H9 (cell line): ENCODE measurements around the gene TRAPPC2L. TPM values are rescaled to one million over a fixed set of nuclear protein-coding genes. Genes with fewer than 3 reads are reported as not detected.
A peak's percentile ranks its signal among the peaks of the same experiment; 100 is the strongest.

Experiments
- DNase-seq: peaks from one replicate; pipeline ENCODE4 v3.0.0-alpha.2; 2017
- H2AFZ ChIP-seq: one replicate; pipeline ENCODE4 v1.6.1; 2013; ENCODE audit warnings: mild to moderate bottlenecking, low read length, control low read depth, moderate library complexity
- H2AK5ac ChIP-seq: 2 replicates; pipeline ENCODE4 v1.6.1; 2013; ENCODE audit warnings: low read length, control low read depth, mixed read lengths; ENCODE audit not compliant: insufficient read length
- H2BK120ac ChIP-seq: one replicate; pipeline ENCODE4 v1.6.1; 2013; ENCODE audit warnings: low read depth, mild to moderate bottlenecking, low read length, control low read depth, inconsistent platforms; ENCODE audit not compliant: poor library complexity, severe bottlenecking
- H2BK12ac ChIP-seq: 2 replicates; pipeline ENCODE4 v1.6.1; 2013; ENCODE audit warnings: low read length, control low read depth, mixed read lengths, low read depth; ENCODE audit not compliant: insufficient read length
- H2BK15ac ChIP-seq: 2 replicates; pipeline ENCODE4 v1.6.1; 2013; ENCODE audit warnings: low read depth, low read length, control low read depth
- H2BK20ac ChIP-seq: one replicate; pipeline ENCODE4 v1.6.1; 2013; ENCODE audit warnings: low read depth, mild to moderate bottlenecking, low read length, control low read depth, inconsistent platforms; ENCODE audit not compliant: poor library complexity, severe bottlenecking
- H2BK5ac ChIP-seq: 2 replicates; pipeline ENCODE4 v1.6.1; 2013; ENCODE audit warnings: low read length, control low read depth, mixed read lengths; ENCODE audit not compliant: insufficient read length
- H3K14ac ChIP-seq: 2 replicates; pipeline ENCODE4 v1.6.1; 2013; ENCODE audit warnings: low read length, control low read depth; ENCODE audit not compliant: insufficient read depth
- H3K18ac ChIP-seq: 2 replicates; pipeline ENCODE4 v1.6.1; 2013; ENCODE audit warnings: low read depth, mild to moderate bottlenecking, mixed read lengths, low read length, control low read depth; ENCODE audit not compliant: insufficient read length
- H3K23ac ChIP-seq: 2 replicates; pipeline ENCODE4 v1.6.1; 2013; ENCODE audit warnings: low read length, control low read depth, mixed read lengths, low read depth; ENCODE audit not compliant: insufficient read length
- H3K23me2 ChIP-seq: 2 replicates; pipeline ENCODE4 v1.6.1; 2013; ENCODE audit warnings: low read depth, mild to moderate bottlenecking, mixed read lengths, low read length, control low read depth; ENCODE audit not compliant: insufficient read length, poor library complexity, severe bottlenecking
- H3K27ac ChIP-seq: 2 replicates; pipeline ENCODE4 v1.5.1; 2013; ENCODE audit warnings: low read length, control low read depth, mixed read lengths, low read depth; ENCODE audit not compliant: insufficient read length
- H3K27me3 ChIP-seq: 2 replicates; pipeline ENCODE4 v1.6.1; 2013; ENCODE audit warnings: low read length, control low read depth, inconsistent platforms; ENCODE audit not compliant: insufficient read depth
- H3K4ac ChIP-seq: 2 replicates; pipeline ENCODE4 v1.6.1; 2013; ENCODE audit warnings: low read depth, mild to moderate bottlenecking, control low read depth, inconsistent platforms, low read length, moderate library complexity
- H3K4me1 ChIP-seq: 2 replicates; pipeline ENCODE4 v1.6.1; 2013; ENCODE audit warnings: low read length, control low read depth, inconsistent platforms; ENCODE audit not compliant: insufficient read depth
- H3K4me2 ChIP-seq: 2 replicates; pipeline ENCODE4 v1.6.1; 2013; ENCODE audit warnings: low read length, control low read depth, mixed read lengths; ENCODE audit not compliant: insufficient read length, insufficient read depth
- H3K56ac ChIP-seq: 2 replicates; pipeline ENCODE4 v1.6.1; 2013; ENCODE audit warnings: low read depth, mild to moderate bottlenecking, mixed read lengths, low read length, control low read depth; ENCODE audit not compliant: insufficient read length
- H3K79me1 ChIP-seq: 2 replicates; pipeline ENCODE4 v1.6.1; 2013; ENCODE audit warnings: low read depth, mild to moderate bottlenecking, moderate library complexity, low read length, control low read depth, inconsistent platforms; ENCODE audit not compliant: insufficient read depth, poor library complexity, severe bottlenecking
- H3K79me2 ChIP-seq: 2 replicates; pipeline ENCODE4 v1.6.1; 2013; ENCODE audit warnings: low read length, control low read depth, inconsistent platforms; ENCODE audit not compliant: insufficient read depth
- H3K9ac ChIP-seq: 2 replicates; pipeline ENCODE4 v1.6.1; 2013; ENCODE audit warnings: low read length, control low read depth, mixed read lengths; ENCODE audit not compliant: insufficient read length; ENCODE audit errors: extremely low read depth
- H3K9me3 ChIP-seq: one replicate; pipeline ENCODE4 v1.6.1; 2013; ENCODE audit warnings: low read depth, low read length, inconsistent platforms; ENCODE audit not compliant: control insufficient read depth
- H3T11ph ChIP-seq: one replicate; pipeline ENCODE4 v1.6.1; 2013; ENCODE audit warnings: mild to moderate bottlenecking, low read length, control low read depth, inconsistent platforms
- H4K20me1 ChIP-seq: one replicate; pipeline ENCODE4 v1.6.1; 2013; ENCODE audit not compliant: control insufficient read depth, insufficient read length, insufficient read depth
- H4K5ac ChIP-seq: 2 replicates; pipeline ENCODE4 v1.6.1; 2013; ENCODE audit warnings: low read depth, mild to moderate bottlenecking, mixed read lengths, low read length, control low read depth; ENCODE audit not compliant: insufficient read length
- H4K8ac ChIP-seq: replicated peaks from 2 replicates; pipeline ENCODE4 v1.6.1; 2013; ENCODE audit warnings: low read length, control low read depth, mixed read lengths, low read depth; ENCODE audit not compliant: insufficient read length
- H4K91ac ChIP-seq: 2 replicates; pipeline ENCODE4 v1.6.1; 2013; ENCODE audit warnings: low read depth, mild to moderate bottlenecking, moderate library complexity, mixed read lengths, low read length, control low read depth; ENCODE audit not compliant: insufficient read length
- H3K27ac Mint-ChIP-seq, 3 experiments: 2 replicates in 2 of 3; 3 replicates in 1 of 3; pipeline ENCODE4 v1.8.0; 2020 to 2021; ENCODE audit warnings: mixed read lengths in 3 of 3, mild to moderate bottlenecking in 1 of 3, moderate library complexity in 1 of 3
- H3K27me3 Mint-ChIP-seq: 2 replicates; pipeline ENCODE4 v1.8.0; 2021; ENCODE audit warnings: low read depth, mild to moderate bottlenecking, moderate library complexity, mixed read lengths
- H3K36me3 Mint-ChIP-seq, 3 experiments: 2 replicates in 2 of 3; 3 replicates in 1 of 3; pipeline ENCODE4 v1.8.0; 2020 to 2021; ENCODE audit warnings: low read depth in 3 of 3, mixed read lengths in 3 of 3; ENCODE audit not compliant: insufficient read depth in 1 of 3
- H3K4me1 Mint-ChIP-seq, 2 experiments: 2 replicates each; pipeline ENCODE4 v1.8.0; 2020; ENCODE audit warnings: mixed read lengths in 2 of 2
- H3K4me3 Mint-ChIP-seq, 2 experiments: 2 replicates in 1 of 2; 3 replicates in 1 of 2; pipeline ENCODE4 v1.8.0; 2020 to 2021; ENCODE audit warnings: mild to moderate bottlenecking in 2 of 2, mixed read lengths in 2 of 2, moderate library complexity in 1 of 2
- H3K9me3 Mint-ChIP-seq, 2 experiments: 2 replicates in 1 of 2; 3 replicates in 1 of 2; pipeline ENCODE4 v1.8.0; 2020; ENCODE audit warnings: mild to moderate bottlenecking in 2 of 2, mixed read lengths in 2 of 2, moderate library complexity in 1 of 2
- WGBS: extraction: QIAGEN DNeasy Blood & Tissue Kit; methylation state at CpG from one replicate; pipeline ENCODE4 v1.1.7; 2013; ENCODE audit warnings: missing lambda C conversion rate, low lambda C conversion rate, mixed read lengths; ENCODE audit not compliant: insufficient read length; ENCODE audit errors: extremely low coverage; 5-methylcytosine and 5-hydroxymethylcytosine counted together
- total RNA-seq: library from RNA; stranded (reverse); gene quantifications from 2 replicates; pipeline ENCODE4 v1.2.1, GENCODE V29; 2021
- TF ChIP-seq, protein P1 (sequence below): fragments of 200-600 bp; sonication (generic); conservative IDR thresholded peaks from 3 replicates; pipeline ENCODE4 v1.8.0; 2021; ENCODE audit warnings: antibody characterized with exemption, mild to moderate bottlenecking

Gene TRAPPC2L
- total RNA-seq, 1 experiment from 2014 or later, result 90.3 TPM

- Histone ChIP-seq H2BK15ac (no peak overlapping the region; the same call in 1 of the 2 replicates), H2AFZ (no peak overlapping the region), H2BK20ac (no peak overlapping the region), H3K9ac (no peak overlapping the region), H4K8ac (no peak overlapping the region), H3K23me2 (no peaks in the 10 kb centered on the region), H3K9me3 (no peaks in the 10 kb centered on the region), H3K18ac (no peak overlapping the region), H4K5ac (no peak overlapping the region), H4K91ac (no peak overlapping the region), H2AK5ac (no peak overlapping the region), H3K27me3 (no peaks in the 10 kb centered on the region), H2BK12ac (no peak overlapping the region), H2BK5ac (no peak overlapping the region), H3K23ac (no peak overlapping the region), H3K79me1 (no peaks in the 10 kb centered on the region), H3T11ph (no peak overlapping the region), H3K27ac (no peak overlapping the region), H4K20me1 (no peaks in the 10 kb centered on the region), H3K4ac (no peak overlapping the region), H3K79me2 (no peaks in the 10 kb centered on the region), H3K14ac (peak overlapping the region; percentile 16; the same call in 1 of the 2 replicates), H2BK120ac (no peak overlapping the region), H3K4me1 (no peaks in the 10 kb centered on the region), H3K4me2 (no peak overlapping the region), H3K56ac (no peak overlapping the region)
- TF ChIP-seq, protein P1, sequence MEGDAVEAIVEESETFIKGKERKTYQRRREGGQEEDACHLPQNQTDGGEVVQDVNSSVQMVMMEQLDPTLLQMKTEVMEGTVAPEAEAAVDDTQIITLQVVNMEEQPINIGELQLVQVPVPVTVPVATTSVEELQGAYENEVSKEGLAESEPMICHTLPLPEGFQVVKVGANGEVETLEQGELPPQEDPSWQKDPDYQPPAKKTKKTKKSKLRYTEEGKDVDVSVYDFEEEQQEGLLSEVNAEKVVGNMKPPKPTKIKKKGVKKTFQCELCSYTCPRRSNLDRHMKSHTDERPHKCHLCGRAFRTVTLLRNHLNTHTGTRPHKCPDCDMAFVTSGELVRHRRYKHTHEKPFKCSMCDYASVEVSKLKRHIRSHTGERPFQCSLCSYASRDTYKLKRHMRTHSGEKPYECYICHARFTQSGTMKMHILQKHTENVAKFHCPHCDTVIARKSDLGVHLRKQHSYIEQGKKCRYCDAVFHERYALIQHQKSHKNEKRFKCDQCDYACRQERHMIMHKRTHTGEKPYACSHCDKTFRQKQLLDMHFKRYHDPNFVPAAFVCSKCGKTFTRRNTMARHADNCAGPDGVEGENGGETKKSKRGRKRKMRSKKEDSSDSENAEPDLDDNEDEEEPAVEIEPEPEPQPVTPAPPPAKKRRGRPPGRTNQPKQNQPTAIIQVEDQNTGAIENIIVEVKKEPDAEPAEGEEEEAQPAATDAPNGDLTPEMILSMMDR, result no peak
- Mint-ChIP-seq H3K27ac (no peak overlapping the region), H3K4me3 (no peak overlapping the region), H3K4me1 (peaks cover 0 to 11% of the 10 kb centered on the region in 2 experiments; a peak in 1 of 4 replicates), H3K27me3 (no peaks in the 10 kb centered on the region), H3K9me3 (no peaks in the 10 kb centered on the region), H3K36me3 (no peaks in the 10 kb centered on the region)
- no CpG with 5 or more reads among the region's 46 CpGs for WGBS
- DNase-seq, result no peak
Measured at GRCh38 chr16:88881007-88881615, 24.2 kb downstream of the TRAPPC2L start.
